ENCODE data around the gene CDCA4.
A peak's percentile ranks its signal among the peaks of the same experiment; 100 is the strongest.
"Not testable (repeated sequence)": the region's sequence is repeated elsewhere in the genome, so short reads cannot be mapped to it uniquely, and the experiment has no call there.

CDCA4 gene

GRCh38 chr14:105056303-105056831 is 35.5 kb upstream of the CDCA4 start:
- no peak for DNase-seq

GRCh38 chr14:105055736-105056302 is 34.9 kb upstream of the CDCA4 start:
- DNase-seq = no peak

GRCh38 chr14:105055334-105055733 is 34.5 kb upstream of the CDCA4 start:
- no peak for DNase-seq

GRCh38 chr14:105053996-105054395 is 33.1 kb upstream of the CDCA4 start:
- no peak for DNase-seq

GRCh38 chr14:105053421-105053820 is 32.5 kb upstream of the CDCA4 start:
- DNase-seq = no peak

GRCh38 chr14:105052110-105052458 is 31.2 kb upstream of the CDCA4 start:
- no peak for DNase-seq

- no peak for DNase-seq
Measured at GRCh38 chr14:105051182-105052109, 30.6 kb upstream of the CDCA4 start.

GRCh38 chr14:105050551-105050897 is 29.6 kb upstream of the CDCA4 start:
- peak; percentile 51 for DNase-seq

GRCh38 chr14:105049753-105050550 is 29.1 kb upstream of the CDCA4 start:
- DNase-seq = no peak

GRCh38 chr14:105047283-105048016 is 26.6 kb upstream of the CDCA4 start:
- DNase-seq = no peak

GRCh38 chr14:105046891-105047282 is 26.0 kb upstream of the CDCA4 start:
- no peak for DNase-seq

GRCh38 chr14:105045710-105046326 is 24.9 kb upstream of the CDCA4 start:
- peak; percentile 74 for DNase-seq

GRCh38 chr14:105043641-105044040 is 22.8 kb upstream of the CDCA4 start:
- no peak for DNase-seq

- DNase-seq = no peak
Measured at GRCh38 chr14:105042813-105043212, 21.9 kb upstream of the CDCA4 start.

GRCh38 chr14:105041841-105042765 is 21.2 kb upstream of the CDCA4 start:
- no peak for DNase-seq

- no peak for DNase-seq
Measured at GRCh38 chr14:105039458-105040205, 18.7 kb upstream of the CDCA4 start.

- not testable (repeated sequence) for DNase-seq
Measured at GRCh38 chr14:105035616-105036015, 14.7 kb upstream of the CDCA4 start.

- no peak for DNase-seq
Measured at GRCh38 chr14:105034315-105035039, 13.6 kb upstream of the CDCA4 start.

- DNase-seq = not testable (repeated sequence)
Measured at GRCh38 chr14:105033412-105033900, 12.6 kb upstream of the CDCA4 start.

All from fibroblast of skin of right quadriceps (primary cell).